Measurements from ENCODE around the gene COL11A1. TPM values are rescaled to one million over a fixed set of nuclear protein-coding genes. Genes with fewer than 3 reads are reported as not detected.

Gene COL11A1
- total and polyA plus RNA-seq, 9 of the 15 experiments (the other 6 are each of a cell fraction or from before 2014, with no cell fraction given) = 0.07 TPM; not detected in 8

GRCh38 chr1:102858695-102859094 lies 249.6 kb downstream of the COL11A1 start (continued):
- no peak for TF ChIP-seq ARID3A (IDR thresholded peaks at IDR 0.05; ENCODE audit: borderline replicate concordance, low read depth, low read length)
- TF ChIP-seq ZNF707 (CRISPR knock-in tag; conservative IDR thresholded peaks at IDR 0.05) = no peak
- no peak for TF ChIP-seq ELK1 (CRISPR knock-in tag; IDR thresholded peaks at IDR 0.05)
- TF ChIP-seq NFXL1 (CRISPR knock-in tag; IDR thresholded peaks at IDR 0.05) = no peak
- TF ChIP-seq ARID1B (IDR thresholded peaks at IDR 0.05) = no peak
- TF ChIP-seq EWSR1 (IDR thresholded peaks at IDR 0.05; ENCODE audit: borderline replicate concordance, low read depth, partially characterized antibody) = no peak
- no peak for TF ChIP-seq MXD1 (CRISPR knock-in tag; IDR thresholded peaks at IDR 0.05; ENCODE audit: borderline replicate concordance, poor library complexity, severe bottlenecking)

GRCh38 chr1:102857251-102857650 lies 251.1 kb downstream of the COL11A1 start:
- no peak overlapping the region for H2AFZ ChIP-seq (ENCODE audit: low read depth, low read length)
- FAIRE-seq = no peak
- in situ Hi-C loops (cut with MboI) (no loop called here), intact Hi-C loops (cut with micrococcal nuclease) (no loop called here)
- no peaks in the 10 kb centered on the region for H3K36me3 ChIP-seq (ENCODE audit: control insufficient read depth, insufficient read depth, low read length)
- no peaks in the 10 kb centered on the region for H4K20me1 ChIP-seq (replicated peaks; ENCODE audit: control insufficient read depth, insufficient read depth, low read length)
- H3K27ac ChIP-seq (ENCODE audit: extremely low read depth, low read depth, low read length) = no peak overlapping the region
- BruUV-seq (replicated peaks) = no TSS peak
- CTCF ChIA-PET (ENCODE audit: low intra/inter-chr PET ratio) = no interaction called here
- no peak for ATAC-seq
- no peaks in the 10 kb centered on the region for H3K4me1 ChIP-seq (replicated peaks in 1 of 2; ENCODE audit: control insufficient read depth in 2 of 2, insufficient read depth in 2 of 2, low read length in 2 of 2)
- H3K9me1 ChIP-seq (ENCODE audit: control insufficient read depth, insufficient read depth, low read length) = no peaks in the 10 kb centered on the region
- H3K9ac ChIP-seq (ENCODE audit: insufficient read depth in 1 of 2, low read depth in 2 of 2, low read length in 2 of 2) = no peak overlapping the region
- H3K9me3 ChIP-seq (replicated peaks; ENCODE audit: control insufficient read depth, insufficient read depth, low read depth, low read length) = no peaks in the 10 kb centered on the region; the same call in 1 of the 2 replicates
- H3K4me3 ChIP-seq = no peak overlapping the region
- no peaks in the 10 kb centered on the region for H3K27me3 ChIP-seq (ENCODE audit: control insufficient read depth in 2 of 2, insufficient read depth in 2 of 2, low read length in 2 of 2)
- no peak for DNase-seq (ENCODE audit: extremely low read depth in 1 of 4, low spot score in 3 of 4)
- POLR2A ChIA-PET = no interaction called here
- H3K4me2 ChIP-seq (ENCODE audit: insufficient read depth, low read length) = no peak overlapping the region
- no peaks in the 10 kb centered on the region for H3K79me2 ChIP-seq (ENCODE audit: control insufficient read depth, insufficient read depth, low read length)
- no peak for TF ChIP-seq E2F3 (CRISPR knock-in tag; IDR thresholded peaks at IDR 0.05)
- no peak for TF ChIP-seq FOS (IDR thresholded peaks at IDR 0.05; ENCODE audit: extremely low read depth, insufficient read length)
- TF ChIP-seq ZNF586 (CRISPR knock-in tag; conservative IDR thresholded peaks at IDR 0.05) = no peak
- TF ChIP-seq ESRRA (IDR thresholded peaks at IDR 0.05; ENCODE audit: borderline replicate concordance, low read depth) = no peak
- TF ChIP-seq CBX8 (IDR thresholded peaks at IDR 0.05; ENCODE audit: borderline replicate concordance, extremely low read depth, low read depth, low read length, poor library complexity, severe bottlenecking) = no peak
- no peak for TF ChIP-seq SNIP1 (IDR thresholded peaks at IDR 0.05; ENCODE audit: low read depth)
- no peak for TF ChIP-seq ZNF277 (CRISPR knock-in tag; IDR thresholded peaks at IDR 0.05; ENCODE audit: borderline replicate concordance)
- no peak for TF ChIP-seq TAL1 (IDR thresholded peaks at IDR 0.05)
